Body of pancreas (tissue), 4 donors: ENCODE results near the gene SP6.

Experiments used
- CTCF ChIP-seq, 7 experiments: fragments of 450-650 bp in 4 of 7; fragments of 200-600 bp in 3 of 7; sonication (generic) in 3 of 7; IDR thresholded peaks; one replicate each; pipeline ENCODE4 v1.5.1; 2016 to 2019; ENCODE audit warnings: antibody characterized with exemption in 7 of 7
- POLR2A ChIP-seq, 3 donors: fragments of 450-650 bp; IDR thresholded peaks; one replicate each; pipeline ENCODE4 v1.6.1; 2016; ENCODE audit warnings: antibody characterized with exemption in 3 of 3, mild to moderate bottlenecking in 2 of 3

DNA sequence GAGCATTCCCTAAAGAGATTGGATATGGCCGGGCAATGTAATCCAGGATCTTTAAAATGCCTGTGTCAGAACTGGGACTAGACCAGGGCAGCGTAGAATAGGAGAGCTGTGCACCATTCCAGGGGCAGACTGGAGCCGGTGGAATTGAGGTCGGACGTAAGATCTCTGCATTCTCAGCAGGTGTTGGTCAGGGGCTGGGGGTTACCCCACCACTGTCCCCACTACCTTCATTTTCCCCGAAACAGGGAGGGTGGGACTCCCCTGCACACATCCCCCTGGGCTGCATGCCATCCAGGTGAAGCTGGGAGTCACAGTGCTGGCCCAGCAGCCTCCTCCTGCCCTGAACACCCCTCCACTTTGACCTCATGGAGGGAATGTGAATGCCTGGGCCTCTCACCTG is 47.2 kb downstream of the SP6 start:
- TF ChIP-seq CTCF (IDR thresholded peaks at IDR 0.05) (no peak), POLR2A (IDR thresholded peaks at IDR 0.05) (no peak)
